H1 (cell line): ENCODE results near the gene HIVEP3. TPM values are rescaled to one million over a fixed set of nuclear protein-coding genes. Genes with fewer than 3 reads are reported as not detected.
A peak's percentile ranks its signal among the peaks of the same experiment; 100 is the strongest.

Source experiments
- CTCF ChIA-PET: fragments of 300-600 bp; sonication (Branson Sonifier 250); formaldehyde crosslinking; loops from one replicate; lab custom pipeline; 2021; ENCODE audit not compliant: partially characterized antibody; lab: Charles Lee
- POLR2A ChIA-PET: fragments of 300-600 bp; sonication (Branson Sonifier 250); formaldehyde crosslinking; loops from one replicate; lab custom pipeline; 2021; ENCODE audit warnings: inconsistent platforms; ENCODE audit not compliant: partially characterized antibody; lab: Charles Lee
- DNase-seq, 2 experiments: peaks; one replicate each; pipeline versions ENCODE4 v3.0.0 to v3.0.0-alpha.2; 2010 to 2022; ENCODE audit warnings: low spot score in 2 of 2, low read depth in 1 of 2, mixed read lengths in 1 of 2
- FAIRE-seq: peaks from 2 replicates; lab custom pipeline; 2011; peaks lifted over from hg19 to GRCh38; lab: Jason Lieb, UNC
- H2AFZ ChIP-seq: 2 replicates; pipeline ENCODE4 v1.8.1; 2012; ENCODE audit warnings: low read length, inconsistent platforms
- H2AK5ac ChIP-seq: 2 replicates; pipeline ENCODE4 v1.6.1; 2013; ENCODE audit warnings: low read depth, low read length
- H2BK120ac ChIP-seq: replicated peaks from 2 replicates; pipeline ENCODE3; 2013; ENCODE audit warnings: low read depth, low read length, inconsistent platforms
- H2BK12ac ChIP-seq: 2 replicates; pipeline ENCODE4 v1.6.1; 2013; ENCODE audit warnings: low read depth, low read length
- H2BK15ac ChIP-seq: 2 replicates; pipeline ENCODE4 v1.6.1; 2013; ENCODE audit warnings: low read length
- H2BK20ac ChIP-seq: 2 replicates; pipeline ENCODE4 v1.6.1; 2013; ENCODE audit warnings: low read length
- H2BK5ac ChIP-seq: 2 replicates; pipeline ENCODE4 v1.6.1; 2013; ENCODE audit warnings: low read depth, low read length
- H3K14ac ChIP-seq: 2 replicates; pipeline ENCODE4 v1.6.1; 2013; ENCODE audit warnings: inconsistent platforms; ENCODE audit not compliant: insufficient read length
- H3K18ac ChIP-seq: 2 replicates; pipeline ENCODE4 v1.6.1; 2013; ENCODE audit warnings: low read length; ENCODE audit errors: extremely low read depth
- H3K23ac ChIP-seq: 2 replicates; pipeline ENCODE4 v1.6.1; 2013; ENCODE audit warnings: inconsistent platforms; ENCODE audit not compliant: insufficient read length
- H3K23me2 ChIP-seq: 2 replicates; pipeline ENCODE4 v1.6.1; 2013; ENCODE audit warnings: low read depth, low read length
- H3K27ac ChIP-seq: 2 replicates; pipeline ENCODE4 v1.6.1; 2011; ENCODE audit warnings: low read depth, low read length, inconsistent platforms
- H3K27me3 ChIP-seq, 4 experiments: replicated peaks in 1 of 4; 1 replicate in 1 of 4; 2 replicates in 3 of 4; pipeline versions ENCODE4 v1.6.1 to v1.8.1; 2011 to 2013; ENCODE audit warnings: low read length in 3 of 4, mild to moderate bottlenecking in 3 of 4, inconsistent platforms in 2 of 4, mixed read lengths in 2 of 4, moderate library complexity in 1 of 4; ENCODE audit not compliant: control insufficient read depth in 3 of 4, insufficient read depth in 3 of 4; ENCODE audit errors: extremely low read depth in 1 of 4
- H3K36me3 ChIP-seq, 4 experiments: 2 replicates each; pipeline versions ENCODE4 v1.6.1 to v1.8.1; 2011 to 2013; ENCODE audit warnings: mild to moderate bottlenecking in 4 of 4, low read length in 3 of 4, moderate library complexity in 2 of 4, control low read depth in 1 of 4, inconsistent platforms in 1 of 4; ENCODE audit not compliant: insufficient read depth in 4 of 4, control insufficient read depth in 2 of 4
- H3K4ac ChIP-seq: replicated peaks from 2 replicates; pipeline ENCODE3; 2013; ENCODE audit warnings: low read length, low read depth, mixed read lengths, inconsistent platforms; ENCODE audit not compliant: insufficient read length
- H3K4me1 ChIP-seq, 4 experiments: replicated peaks in 1 of 4; 1 replicate in 1 of 4; 2 replicates in 3 of 4; pipeline versions ENCODE4 v1.6.1 to v1.8.1; 2011 to 2013; ENCODE audit warnings: low read length in 3 of 4, inconsistent platforms in 2 of 4, mixed read lengths in 1 of 4; ENCODE audit not compliant: insufficient read depth in 4 of 4, control insufficient read depth in 3 of 4
- H3K4me2 ChIP-seq, 2 experiments: 2 replicates each; pipeline versions ENCODE4 v1.6.1 to v1.8.1; 2011 to 2013; ENCODE audit warnings: low read depth in 2 of 2, low read length in 2 of 2, control low read depth in 1 of 2, inconsistent platforms in 1 of 2, mild to moderate bottlenecking in 1 of 2; ENCODE audit not compliant: insufficient read depth in 1 of 2
- H3K4me3 ChIP-seq, 4 experiments: fragments of 200-600, 300-600 bp in 1 of 4; sonication (generic), shearing (Covaris generic), sonication (Bioruptor Twin) in 1 of 4; 2 replicates each; pipeline versions ENCODE4 v1.5.1 to v1.8.1; 2011 to 2016; ENCODE audit warnings: low read length in 4 of 4, low read depth in 3 of 4, control low read depth in 2 of 4, inconsistent platforms in 2 of 4, mild to moderate bottlenecking in 2 of 4, mixed read lengths in 1 of 4, moderate library complexity in 1 of 4; ENCODE audit not compliant: insufficient read depth in 2 of 4; ENCODE audit errors: extremely low read depth in 1 of 4
- H3K56ac ChIP-seq: replicated peaks from 2 replicates; pipeline ENCODE3; 2013; ENCODE audit warnings: low read depth, mild to moderate bottlenecking, mixed read lengths, low read length, inconsistent platforms; ENCODE audit not compliant: insufficient read length
- H3K79me1 ChIP-seq: 2 replicates; pipeline ENCODE4 v1.6.1; 2013; ENCODE audit warnings: low read depth, low read length, control low read depth
- H3K79me2 ChIP-seq, 2 experiments: 2 replicates each; pipeline versions ENCODE4 v1.6.1 to v1.8.1; 2012 to 2013; ENCODE audit warnings: low read length in 2 of 2, mild to moderate bottlenecking in 2 of 2, inconsistent platforms in 1 of 2; ENCODE audit not compliant: insufficient read depth in 2 of 2, control insufficient read depth in 1 of 2
- H3K9ac ChIP-seq, 4 experiments: replicated peaks in 1 of 4; 1 replicate in 1 of 4; 2 replicates in 3 of 4; pipeline versions ENCODE4 v1.6.1 to v1.8.1; 2011 to 2013; ENCODE audit warnings: low read depth in 3 of 4, low read length in 3 of 4, control low read depth in 2 of 4, mild to moderate bottlenecking in 2 of 4, moderate library complexity in 2 of 4, inconsistent platforms in 1 of 4; ENCODE audit errors: extremely low read depth in 1 of 4
- H3K9me3 ChIP-seq, 2 experiments: 2 replicates each; pipeline versions ENCODE4 v1.6.1 to v1.8.1; 2012 to 2013; ENCODE audit warnings: mild to moderate bottlenecking in 2 of 2, moderate library complexity in 2 of 2, control low read depth in 1 of 2, inconsistent platforms in 1 of 2, low read depth in 1 of 2, low read length in 1 of 2, mixed read lengths in 1 of 2; ENCODE audit not compliant: insufficient read depth in 2 of 2
- H4K20me1 ChIP-seq, 2 experiments: replicated peaks in 1 of 2; 2 replicates each; pipeline versions ENCODE3 to v1.8.1; 2011 to 2013; ENCODE audit warnings: inconsistent platforms in 2 of 2, low read length in 2 of 2, mild to moderate bottlenecking in 1 of 2; ENCODE audit not compliant: insufficient read depth in 2 of 2, control insufficient read depth in 1 of 2
- H4K5ac ChIP-seq: 2 replicates; pipeline ENCODE4 v1.6.1; 2013; ENCODE audit warnings: low read length, low read depth, mixed read lengths, inconsistent platforms; ENCODE audit not compliant: insufficient read length
- H4K8ac ChIP-seq: 2 replicates; pipeline ENCODE4 v1.8.0; 2013; ENCODE audit warnings: mild to moderate bottlenecking, moderate library complexity, low read length, inconsistent platforms; ENCODE audit not compliant: insufficient read depth; ENCODE audit errors: extremely low read depth
- H4K91ac ChIP-seq: replicated peaks from 2 replicates; pipeline ENCODE3; 2013; ENCODE audit warnings: low read length, mixed read lengths, inconsistent platforms; ENCODE audit not compliant: insufficient read length
- ATF3 ChIP-seq: IDR thresholded peaks from 2 replicates; pipeline ENCODE4 v1.6.1; 2011; ENCODE audit warnings: low read depth, mild to moderate bottlenecking, low read length; ENCODE audit not compliant: insufficient read depth
- E2F6 ChIP-seq: IDR thresholded peaks from 2 replicates; pipeline ENCODE4 v1.6.1; 2012; ENCODE audit warnings: inconsistent platforms
- EGR1 ChIP-seq: IDR thresholded peaks from 2 replicates; pipeline ENCODE4 v1.6.1; 2011; ENCODE audit warnings: low read depth, low read length, borderline replicate concordance
- MAX ChIP-seq: IDR thresholded peaks from 2 replicates; pipeline ENCODE4 v1.6.1; 2012; ENCODE audit warnings: inconsistent platforms
- RBBP5 ChIP-seq: IDR thresholded peaks from 2 replicates; pipeline ENCODE4 v1.7.1; 2012; ENCODE audit warnings: low read depth, mild to moderate bottlenecking, inconsistent platforms, low read length, moderate library complexity, borderline replicate concordance
- SRF ChIP-seq: IDR thresholded peaks from 2 replicates; pipeline ENCODE4 v1.6.1; 2011; ENCODE audit warnings: mild to moderate bottlenecking, low read depth, low read length, moderate library complexity
- WGBS, 2 experiments: shearing (Covaris generic) in 1 of 2; methylation state at CpG; one replicate each; pipeline versions ENCODE4 v1.1.6 to v1.1.7; 2013 to 2015; ENCODE audit warnings: low lambda C conversion rate in 2 of 2, mixed read lengths in 2 of 2, inconsistent platforms in 1 of 2, low coverage in 1 of 2, missing lambda C conversion rate in 1 of 2; ENCODE audit not compliant: insufficient replicate concordance in 2 of 2, insufficient coverage in 1 of 2, insufficient read length in 1 of 2; ENCODE audit errors: extremely low coverage in 1 of 2, missing lambda C conversion rate in 1 of 2; 5-methylcytosine and 5-hydroxymethylcytosine counted together
- polyA plus RNA-seq, 7 experiments: library from polyadenylated mRNA; depleted of rRNA in 3 of 7; stranded (reverse) in 5 of 7; unstranded in 2 of 7; fragments of >200 nt in 5 of 7; fragments of 200-250 nt in 2 of 7; gene quantifications; 1 replicate in 5 of 7; 2 replicates in 1 of 7; 4 replicates in 1 of 7; pipeline versions ENCODE4 v1.2.1 to v1.2.3, GENCODE V29; 2011 to 2013; ENCODE audit warnings: missing spikeins in 2 of 7, mixed read lengths in 2 of 7
- total RNA-seq: library from RNA; stranded (reverse); fragmentation: NEBNext Ultra II Directional; extraction: Animal tissue kit (Norgen Biotek cat#: 25700); gene quantifications from 2 replicates; pipeline ENCODE4 v1.2.1, GENCODE V29; 2021

HIVEP3 gene
- total and polyA plus RNA-seq, 2 of the 8 experiments (the other 6 are each of a cell fraction or from before 2014, with no cell fraction given): 0.24 to 0.69 TPM

DNA sequence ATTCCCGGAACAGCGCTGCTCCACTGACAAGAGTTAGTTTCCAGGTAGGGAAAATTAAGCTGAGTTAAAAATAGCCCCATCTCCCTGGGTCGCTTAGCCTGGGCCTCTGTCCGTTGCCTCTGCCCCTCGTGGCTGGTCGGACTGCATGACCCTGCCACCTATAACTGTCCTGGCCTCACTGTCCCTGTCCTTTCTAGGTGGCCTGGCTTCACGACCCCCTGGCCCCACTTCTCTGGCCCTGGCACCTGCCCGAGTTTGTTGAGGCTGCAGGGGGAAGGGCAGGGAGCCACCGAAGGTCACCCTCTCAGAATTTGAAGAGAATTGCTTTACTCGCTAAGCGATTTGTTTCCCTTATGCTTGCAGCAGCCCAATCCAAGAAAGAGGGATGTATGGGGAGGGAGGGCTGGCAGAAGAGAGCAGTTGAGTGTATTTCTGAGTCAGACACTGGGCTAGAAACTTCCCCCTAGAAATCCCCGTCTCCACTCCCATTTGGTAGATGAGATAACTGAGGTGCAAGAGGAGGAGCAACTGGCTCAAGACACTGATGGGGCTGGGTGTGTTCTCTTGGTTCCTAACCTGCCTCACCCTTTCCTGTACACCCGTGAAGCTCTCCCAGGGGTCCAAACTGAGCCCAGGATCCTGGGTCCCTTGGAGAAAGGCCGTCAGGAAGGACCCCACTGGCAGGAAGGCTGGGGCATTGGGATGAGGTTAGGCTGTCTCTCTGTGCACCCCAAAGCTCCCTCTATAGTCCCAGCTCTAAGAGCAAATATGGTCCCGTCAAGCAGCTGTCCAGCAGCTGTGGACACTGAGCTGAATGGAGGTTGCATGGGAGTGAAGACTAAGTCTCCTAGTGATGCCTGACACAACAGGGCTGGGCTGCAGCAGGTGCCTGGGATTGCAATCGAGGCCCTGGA is 431.3 kb downstream of the HIVEP3 start:
- Histone ChIP-seq H2BK12ac (peak overlapping the region; percentile 44; the same call in 1 of the 2 replicates), H2AFZ (peak overlapping the region; percentile 39; the same call in 1 of the 2 replicates), H4K8ac (peak overlapping the region; percentile 63; the same call in 1 of the 2 replicates), H3K9me3 (no peaks in the 10 kb centered on the region), H3K4ac (peak overlapping the region; percentile 29), H3K56ac (no peak overlapping the region), H4K20me1 (peaks cover 0 to 1% of the 10 kb centered on the region in 2 experiments), H2AK5ac (no peak overlapping the region), H3K79me1 (no peaks in the 10 kb centered on the region), H2BK20ac (peak overlapping the region; percentile 80; the same call in 1 of the 2 replicates), H2BK15ac (peak overlapping the region; percentile 65), H3K23ac (no peak overlapping the region), H4K5ac (peak overlapping the region; percentile 35), H3K23me2 (peaks cover 7% of the 10 kb centered on the region; the same call in 1 of the 2 replicates), H3K14ac (no peak overlapping the region), H3K4me3 (peak overlapping the region in 3 of 4 experiments; percentile 9 to 36 (median 23); a peak in 4 of 8 replicates), H2BK120ac (peak overlapping the region; percentile 68), H3K18ac (peak overlapping the region; percentile 81; the same call in 1 of the 2 replicates), H3K4me2 (peak overlapping the region; percentile 58 to 66), H3K36me3 (no peaks in the 10 kb centered on the region), H3K79me2 (no peaks in the 10 kb centered on the region), H3K27me3 (peaks cover 0 to 2% (median 0%) of the 10 kb centered on the region in 4 experiments; a peak in 2 of 7 replicates), H3K27ac (no peak overlapping the region), H2BK5ac (0 out of 2 replicates have a peak overlapping the region, but pooled peaks have one; percentile 40), H4K91ac (peak overlapping the region; percentile 77), H3K9ac (no peak overlapping the region), H3K4me1 (peaks cover 13 to 31% (median 24%) of the 10 kb centered on the region in 4 experiments)
- no peak for FAIRE-seq
- no peak for DNase-seq
- ChIA-PET POLR2A (interaction anchor here (0.9 to 1.6 kb wide), 3 partner anchors 9 to 15 kb away, joined by 5 read pairs; no protein-coding TSS in a partner anchor), CTCF (interaction anchor here (0.9 to 14.9 kb wide), 12 partner anchors 8 to 204 kb away, joined by 3 to 205 read pairs (median 4); no protein-coding TSS in a partner anchor)
- TF ChIP-seq RBBP5: no peak
- peak; percentile 29; the same call in 1 of the 2 replicates for TF ChIP-seq E2F6
- 0 out of 2 replicates have a peak, but pooled peaks have one; percentile 25 for TF ChIP-seq MAX
- TF ChIP-seq EGR1: no peak
- no peak for TF ChIP-seq ATF3
- TF ChIP-seq SRF: no peak
- WGBS, 2 experiments: 56% methylated on average over 16 of the region's 16 CpGs; no CpG with 5 or more reads in 1 of the 2 experiments
